GM10266 (cell line): ENCODE measurements around the gene ITGA1.
A peak's percentile ranks its signal among the peaks of the same experiment; 100 is the strongest.

Source experiments
- DNase-seq: peaks from one replicate; pipeline ENCODE4 v3.0.0; 2012; ENCODE audit errors: extremely low spot score
- CTCF ChIP-seq: IDR thresholded peaks from 2 replicates; pipeline ENCODE4 v1.5.1; 2012; ENCODE audit warnings: mild to moderate bottlenecking, low read depth; ENCODE audit not compliant: control insufficient read depth, insufficient read depth; ENCODE audit errors: missing control alignments

The ITGA1 gene

GRCh38 chr5:52791366-52791765 is 3.6 kb downstream of the ITGA1 start:
- TF ChIP-seq CTCF = no peak
- DNase-seq = no peak

GRCh38 chr5:52794519-52794918 is 6.8 kb downstream of the ITGA1 start:
- no peak for DNase-seq
- no peak for TF ChIP-seq CTCF

- DNase-seq = no peak
- TF ChIP-seq CTCF = no peak
These were observed 8.3 kb downstream of the ITGA1 start for GRCh38 chr5:52796031-52796430.

GRCh38 chr5:52796516-52797103 is 8.9 kb downstream of the ITGA1 start:
- no peak for DNase-seq
- TF ChIP-seq CTCF = no peak

- DNase-seq = no peak
- TF ChIP-seq CTCF = no peak
These were observed 11.2 kb downstream of the ITGA1 start for GRCh38 chr5:52798938-52799337.

GRCh38 chr5:52799358-52799982 is 11.8 kb downstream of the ITGA1 start:
- DNase-seq = no peak
- no peak for TF ChIP-seq CTCF

GRCh38 chr5:52799983-52800393 is 12.3 kb downstream of the ITGA1 start:
- peak; percentile 90 for DNase-seq
- TF ChIP-seq CTCF = no peak
